ENCODE data around the gene TNNI2.

The TNNI2 gene

GRCh38 chr11:1860108-1860507, 21.3 kb downstream of the TNNI2 start:
- no peak for TF ChIP-seq CTCF (IDR thresholded peaks at IDR 0.05)
- Histone ChIP-seq H3K27ac (no peak overlapping the region), H3K9ac (no peak overlapping the region), H3K4me3 (ENCODE audit: low read depth, low read length) (no peak overlapping the region), H3K79me2 (no peaks in the 10 kb centered on the region), H3K4me2 (ENCODE audit: low read length) (no peak overlapping the region), H3K9me3 (ENCODE audit: control insufficient read depth, low read length) (no peaks in the 10 kb centered on the region), H3K36me3 (ENCODE audit: control insufficient read depth, insufficient read depth, low read length) (no peaks in the 10 kb centered on the region), H3K4me1 (no peaks in the 10 kb centered on the region), H2AFZ (no peak overlapping the region), H3K27me3 (ENCODE audit: control insufficient read depth, insufficient read depth, low read length) (no peaks in the 10 kb centered on the region)

GRCh38 chr11:1861435-1862411, 22.9 kb downstream of the TNNI2 start:
- H3K27ac ChIP-seq = no peak overlapping the region
- H3K9ac ChIP-seq = no peak overlapping the region
- no peak overlapping the region for H3K4me2 ChIP-seq (ENCODE audit: low read length)
- H3K4me3 ChIP-seq (ENCODE audit: low read depth, low read length) = no peak overlapping the region
- no peaks in the 10 kb centered on the region for H3K4me1 ChIP-seq
- no peak for TF ChIP-seq CTCF (IDR thresholded peaks at IDR 0.05)
- H3K79me2 ChIP-seq = no peaks in the 10 kb centered on the region
- no peaks in the 10 kb centered on the region for H3K36me3 ChIP-seq (ENCODE audit: control insufficient read depth, insufficient read depth, low read length)
- no peaks in the 10 kb centered on the region for H3K9me3 ChIP-seq (ENCODE audit: control insufficient read depth, low read length)
- H3K27me3 ChIP-seq (ENCODE audit: control insufficient read depth, insufficient read depth, low read length) = no peaks in the 10 kb centered on the region
- H2AFZ ChIP-seq = no peak overlapping the region

- no peak for TF ChIP-seq CTCF (IDR thresholded peaks at IDR 0.05)
- no peaks in the 10 kb centered on the region for H3K4me1 ChIP-seq
- no peaks in the 10 kb centered on the region for H3K9me3 ChIP-seq (ENCODE audit: control insufficient read depth, low read length)
- H3K9ac ChIP-seq = no peak overlapping the region
- H3K27me3 ChIP-seq (ENCODE audit: control insufficient read depth, insufficient read depth, low read length) = no peaks in the 10 kb centered on the region
- H3K4me2 ChIP-seq (ENCODE audit: low read length) = no peak overlapping the region
- no peak overlapping the region for H3K27ac ChIP-seq
- no peaks in the 10 kb centered on the region for H3K79me2 ChIP-seq
- no peaks in the 10 kb centered on the region for H3K36me3 ChIP-seq (ENCODE audit: control insufficient read depth, insufficient read depth, low read length)
- no peak overlapping the region for H3K4me3 ChIP-seq (ENCODE audit: low read depth, low read length)
- no peak overlapping the region for H2AFZ ChIP-seq
Measured at GRCh38 chr11:1862588-1863351, 24.0 kb downstream of the TNNI2 start.

- Histone ChIP-seq H3K4me1 (no peaks in the 10 kb centered on the region), H3K9me3 (ENCODE audit: control insufficient read depth, low read length) (no peaks in the 10 kb centered on the region), H3K9ac (no peak overlapping the region), H3K27ac (peak overlapping the region; percentile 47), H3K27me3 (ENCODE audit: control insufficient read depth, insufficient read depth, low read length) (no peaks in the 10 kb centered on the region), H2AFZ (no peak overlapping the region), H3K36me3 (ENCODE audit: control insufficient read depth, insufficient read depth, low read length) (no peaks in the 10 kb centered on the region), H3K4me3 (ENCODE audit: low read depth, low read length) (no peak overlapping the region), H3K79me2 (no peaks in the 10 kb centered on the region), H3K4me2 (ENCODE audit: low read length) (no peak overlapping the region)
- no peak for TF ChIP-seq CTCF (IDR thresholded peaks at IDR 0.05)
Measured at GRCh38 chr11:1863352-1864216, 24.8 kb downstream of the TNNI2 start.
